ENCODE data around the gene INPP5A. TPM values are rescaled to one million over a fixed set of nuclear protein-coding genes. Genes with fewer than 3 reads are reported as not detected.

INPP5A gene
- total RNA-seq, 1 experiment from 2014 or later: 22.6 TPM

- H3K9ac ChIP-seq (ENCODE audit: low read length): no peak overlapping the region
- ChIA-PET POLR2A (ENCODE audit: unreplicated experiment) (no interaction called here), CTCF (no interaction called here)
- no peak overlapping the region for H2AFZ ChIP-seq (ENCODE audit: low read length)
- intact Hi-C loops (cut with micrococcal nuclease): no loop called here
- TF ChIP-seq EZH2phosphoT487 (IDR thresholded peaks at IDR 0.05; ENCODE audit: borderline replicate concordance, low read length): no peak
- TF ChIP-seq EZH2 (IDR thresholded peaks at IDR 0.05; ENCODE audit: low read length, unreplicated experiment): no peak
- ATAC-seq (no peak), DNase-seq (no peak)
- H3K4me2 ChIP-seq (ENCODE audit: low read length): peak overlapping the region; percentile 95; the same call in 1 of the 2 replicates
- H3K4me3 ChIP-seq (ENCODE audit: low read length): peak overlapping the region; percentile 7; the same call in 1 of the 2 replicates
- no peaks in the 10 kb centered on the region for H3F3A ChIP-seq (ENCODE audit: low read length, unreplicated experiment)
- H4K20me1 ChIP-seq (ENCODE audit: low read length): no peaks in the 10 kb centered on the region; the same call in 1 of the 2 replicates
- H3K36me3 ChIP-seq (ENCODE audit: low read depth, low read length): 0 out of 2 replicates have a peak, but pooled peaks cover 6% of the 10 kb centered on the region
- no peak overlapping the region for H3K27ac ChIP-seq (ENCODE audit: low read length)
- H3K9me2 ChIP-seq (replicated peaks; ENCODE audit: low read length): no peaks in the 10 kb centered on the region
- H3K79me2 ChIP-seq (ENCODE audit: low read length): peaks cover 76% of the 10 kb centered on the region
- H3K9me3 ChIP-seq (ENCODE audit: low read length): no peaks in the 10 kb centered on the region
- no TSS peak for BruUV-seq (replicated peaks)
- H3K27me3 ChIP-seq (ENCODE audit: low read length): no peaks in the 10 kb centered on the region
- H3K4me1 ChIP-seq (ENCODE audit: insufficient read depth, low read length): peaks cover 30% of the 10 kb centered on the region
Measured at GRCh38 chr10:132669208-132669861, 131.7 kb downstream of the INPP5A start.

- POLR2A ChIA-PET (ENCODE audit: unreplicated experiment): no interaction called here
- Histone ChIP-seq H4K20me1 (ENCODE audit: low read length) (no peaks in the 10 kb centered on the region; the same call in 1 of the 2 replicates), H3K4me3 (ENCODE audit: low read length) (no peak overlapping the region)
Measured at GRCh38 chr10:132670546-132671227, 133.1 kb downstream of the INPP5A start.

More at GRCh38 chr10:132670546-132671227, 133.1 kb downstream of the INPP5A start:
- Histone ChIP-seq H3K27ac (ENCODE audit: low read length) (no peak overlapping the region), H2AFZ (ENCODE audit: low read length) (no peak overlapping the region), H3K9me3 (ENCODE audit: low read length) (no peaks in the 10 kb centered on the region), H3F3A (ENCODE audit: low read length, unreplicated experiment) (no peaks in the 10 kb centered on the region), H3K4me1 (ENCODE audit: insufficient read depth, low read length) (peaks cover 18% of the 10 kb centered on the region), H3K9me2 (replicated peaks; ENCODE audit: low read length) (no peaks in the 10 kb centered on the region), H3K79me2 (ENCODE audit: low read length) (peaks cover 89% of the 10 kb centered on the region), H3K4me2 (ENCODE audit: low read length) (no peak overlapping the region), H3K36me3 (ENCODE audit: low read depth, low read length) (0 out of 2 replicates have a peak, but pooled peaks cover 6% of the 10 kb centered on the region), H3K27me3 (ENCODE audit: low read length) (no peaks in the 10 kb centered on the region), H3K9ac (ENCODE audit: low read length) (no peak overlapping the region)
- intact Hi-C loops (cut with micrococcal nuclease): no loop called here
- BruUV-seq (replicated peaks): no TSS peak
- no peak for DNase-seq
- CTCF ChIA-PET: no interaction called here
- no peak for TF ChIP-seq CTCF (conservative IDR thresholded peaks at IDR 0.05; ENCODE audit: low read depth, low read length)
- TF ChIP-seq EZH2 (IDR thresholded peaks at IDR 0.05; ENCODE audit: low read length, unreplicated experiment): no peak
- TF ChIP-seq EZH2phosphoT487 (IDR thresholded peaks at IDR 0.05; ENCODE audit: borderline replicate concordance, low read length): no peak
- ATAC-seq: no peak

Measured in PC-3 (cell line).